Upper lobe of left lung (tissue), 4 donors: ENCODE results near the gene RTL9.

Experiments used
- EP300 ChIP-seq, 4 donors: sonication (generic); formaldehyde crosslinking; IDR thresholded peaks; one replicate each; pipeline ENCODE4 v1.5.1; 2017; ENCODE audit warnings: antibody characterized with exemption in 4 of 4, control low read depth in 2 of 4
- POLR2A ChIP-seq, 4 donors: fragments of 450-650 bp; IDR thresholded peaks; one replicate each; pipeline ENCODE4 v1.5.1; 2016 to 2017; ENCODE audit warnings: antibody characterized with exemption in 4 of 4, mild to moderate bottlenecking in 2 of 4
- POLR2AphosphoS5 ChIP-seq, 2 donors: sonication (generic); formaldehyde crosslinking; IDR thresholded peaks; one replicate each; pipeline ENCODE4 v1.5.1; 2017; ENCODE audit warnings: antibody characterized with exemption in 2 of 2
- TF ChIP-seq, protein P1 (sequence below), 6 experiments: fragments of 450-650 bp in 4 of 6; fragments of 200-600 bp in 2 of 6; sonication (generic) in 2 of 6; IDR thresholded peaks; one replicate each; pipeline ENCODE4 v1.5.1; 2016 to 2019; ENCODE audit warnings: antibody characterized with exemption in 6 of 6

- TF ChIP-seq, protein P1, sequence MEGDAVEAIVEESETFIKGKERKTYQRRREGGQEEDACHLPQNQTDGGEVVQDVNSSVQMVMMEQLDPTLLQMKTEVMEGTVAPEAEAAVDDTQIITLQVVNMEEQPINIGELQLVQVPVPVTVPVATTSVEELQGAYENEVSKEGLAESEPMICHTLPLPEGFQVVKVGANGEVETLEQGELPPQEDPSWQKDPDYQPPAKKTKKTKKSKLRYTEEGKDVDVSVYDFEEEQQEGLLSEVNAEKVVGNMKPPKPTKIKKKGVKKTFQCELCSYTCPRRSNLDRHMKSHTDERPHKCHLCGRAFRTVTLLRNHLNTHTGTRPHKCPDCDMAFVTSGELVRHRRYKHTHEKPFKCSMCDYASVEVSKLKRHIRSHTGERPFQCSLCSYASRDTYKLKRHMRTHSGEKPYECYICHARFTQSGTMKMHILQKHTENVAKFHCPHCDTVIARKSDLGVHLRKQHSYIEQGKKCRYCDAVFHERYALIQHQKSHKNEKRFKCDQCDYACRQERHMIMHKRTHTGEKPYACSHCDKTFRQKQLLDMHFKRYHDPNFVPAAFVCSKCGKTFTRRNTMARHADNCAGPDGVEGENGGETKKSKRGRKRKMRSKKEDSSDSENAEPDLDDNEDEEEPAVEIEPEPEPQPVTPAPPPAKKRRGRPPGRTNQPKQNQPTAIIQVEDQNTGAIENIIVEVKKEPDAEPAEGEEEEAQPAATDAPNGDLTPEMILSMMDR (IDR thresholded peaks at IDR 0.05) = no peak
- no peak for TF ChIP-seq POLR2A (IDR thresholded peaks at IDR 0.05)
- no peak for TF ChIP-seq POLR2AphosphoS5 (IDR thresholded peaks at IDR 0.05)
- TF ChIP-seq EP300 (IDR thresholded peaks at IDR 0.05) = no peak
These were observed at the start of gene RTL9 for GRCh38 chrX:110358548-110358947.
